HCT116 (cell line): ENCODE measurements around the gene MTO1.

Source experiments
- CBX3 ChIP-seq: IDR thresholded peaks from 2 replicates; pipeline ENCODE4 v1.6.1; 2012; ENCODE audit warnings: low read depth
- CEBPB ChIP-seq: IDR thresholded peaks from 2 replicates; pipeline ENCODE4 v1.6.1; 2012; ENCODE audit warnings: low read depth
- EZH2 ChIP-seq: fragments of 200-600 bp; sonication (generic); IDR thresholded peaks from 2 replicates; pipeline ENCODE4 v1.6.1; 2017; ENCODE audit warnings: antibody characterized with exemption, mixed run types
- JUND ChIP-seq: IDR thresholded peaks from 2 replicates; pipeline ENCODE4 v1.6.1; 2012
- POLR2AphosphoS5 ChIP-seq: IDR thresholded peaks from 2 replicates; pipeline ENCODE4 v1.6.1; 2011; ENCODE audit warnings: mild to moderate bottlenecking, low read depth, low read length, moderate library complexity
- RAD21 ChIP-seq: IDR thresholded peaks from 2 replicates; pipeline ENCODE4 v1.6.1; 2012; ENCODE audit warnings: low read depth, mild to moderate bottlenecking
- SRF ChIP-seq: IDR thresholded peaks from 2 replicates; pipeline ENCODE4 v1.6.1; 2012; ENCODE audit warnings: low read depth
- ZNF274 ChIP-seq: fragments of 200-500 bp; sonication (Bioruptor generic); IDR thresholded peaks from 2 replicates; pipeline ENCODE4 v1.6.1; 2014; ENCODE audit warnings: mild to moderate bottlenecking, low read depth, low read length, inconsistent platforms
- TF ChIP-seq, protein P1 (sequence below), 3 experiments: fragments of 200-600 bp in 1 of 3; sonication (generic) in 1 of 3; IDR thresholded peaks in 2 of 3; conservative IDR thresholded peaks in 1 of 3; 2 replicates each; pipeline ENCODE4 v1.5.1; 2012 to 2017; ENCODE audit warnings: low read depth in 2 of 3, low read length in 2 of 3, antibody characterized with exemption in 1 of 3, borderline replicate concordance in 1 of 3, control low read depth in 1 of 3, mild to moderate bottlenecking in 1 of 3, mixed read lengths in 1 of 3, mixed run types in 1 of 3, moderate library complexity in 1 of 3; ENCODE audit not compliant: insufficient read depth in 1 of 3
- TF ChIP-seq, protein P2 (sequence below): IDR thresholded peaks from 2 replicates; pipeline ENCODE4 v1.6.1; 2012; ENCODE audit warnings: low read depth
- TF ChIP-seq, protein P3 (sequence below): IDR thresholded peaks from 2 replicates; pipeline ENCODE4 v1.6.1; 2011; ENCODE audit warnings: mild to moderate bottlenecking, low read length, moderate library complexity; ENCODE audit not compliant: insufficient replicate concordance; ENCODE audit errors: extremely low read depth

DNA sequence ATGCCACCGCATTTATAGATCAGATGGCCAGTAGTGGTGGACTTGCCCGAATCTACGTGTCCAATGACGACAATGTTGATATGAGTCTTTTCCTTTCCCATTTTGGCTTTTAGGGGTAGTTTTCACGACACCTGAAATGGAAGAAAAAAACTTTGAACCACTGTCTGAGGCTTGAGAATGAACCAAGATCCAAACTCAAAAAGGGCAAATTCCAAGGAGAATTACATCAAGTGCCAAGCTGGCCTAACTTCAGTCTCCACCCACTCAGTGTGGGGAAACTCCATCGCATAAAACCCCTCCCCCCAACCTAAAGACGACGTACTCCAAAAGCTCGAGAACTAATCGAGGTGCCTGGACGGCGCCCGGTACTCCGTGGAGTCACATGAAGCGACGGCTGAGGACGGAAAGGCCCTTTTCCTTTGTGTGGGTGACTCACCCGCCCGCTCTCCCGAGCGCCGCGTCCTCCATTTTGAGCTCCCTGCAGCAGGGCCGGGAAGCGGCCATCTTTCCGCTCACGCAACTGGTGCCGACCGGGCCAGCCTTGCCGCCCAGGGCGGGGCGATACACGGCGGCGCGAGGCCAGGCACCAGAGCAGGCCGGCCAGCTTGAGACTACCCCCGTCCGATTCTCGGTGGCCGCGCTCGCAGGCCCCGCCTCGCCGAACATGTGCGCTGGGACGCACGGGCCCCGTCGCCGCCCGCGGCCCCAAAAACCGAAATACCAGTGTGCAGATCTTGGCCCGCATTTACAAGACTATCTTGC, 58.6 kb downstream of the MTO1 start:
- TF ChIP-seq, protein P1, sequence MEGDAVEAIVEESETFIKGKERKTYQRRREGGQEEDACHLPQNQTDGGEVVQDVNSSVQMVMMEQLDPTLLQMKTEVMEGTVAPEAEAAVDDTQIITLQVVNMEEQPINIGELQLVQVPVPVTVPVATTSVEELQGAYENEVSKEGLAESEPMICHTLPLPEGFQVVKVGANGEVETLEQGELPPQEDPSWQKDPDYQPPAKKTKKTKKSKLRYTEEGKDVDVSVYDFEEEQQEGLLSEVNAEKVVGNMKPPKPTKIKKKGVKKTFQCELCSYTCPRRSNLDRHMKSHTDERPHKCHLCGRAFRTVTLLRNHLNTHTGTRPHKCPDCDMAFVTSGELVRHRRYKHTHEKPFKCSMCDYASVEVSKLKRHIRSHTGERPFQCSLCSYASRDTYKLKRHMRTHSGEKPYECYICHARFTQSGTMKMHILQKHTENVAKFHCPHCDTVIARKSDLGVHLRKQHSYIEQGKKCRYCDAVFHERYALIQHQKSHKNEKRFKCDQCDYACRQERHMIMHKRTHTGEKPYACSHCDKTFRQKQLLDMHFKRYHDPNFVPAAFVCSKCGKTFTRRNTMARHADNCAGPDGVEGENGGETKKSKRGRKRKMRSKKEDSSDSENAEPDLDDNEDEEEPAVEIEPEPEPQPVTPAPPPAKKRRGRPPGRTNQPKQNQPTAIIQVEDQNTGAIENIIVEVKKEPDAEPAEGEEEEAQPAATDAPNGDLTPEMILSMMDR (IDR thresholded peaks at IDR 0.05 in 2 of 3, conservative IDR thresholded peaks at IDR 0.05 in 1 of 3; ENCODE audit: borderline replicate concordance in 1 of 3, insufficient read depth in 1 of 3, low read depth in 2 of 3, low read length in 2 of 3) = no peak
- TF ChIP-seq RAD21 (no peak), JUND (no peak), ZNF274 (no peak), CBX3 (no peak), EZH2 (no peak), SRF (no peak), CEBPB (no peak), POLR2AphosphoS5 (peak; percentile 75)
- TF ChIP-seq, protein P2, sequence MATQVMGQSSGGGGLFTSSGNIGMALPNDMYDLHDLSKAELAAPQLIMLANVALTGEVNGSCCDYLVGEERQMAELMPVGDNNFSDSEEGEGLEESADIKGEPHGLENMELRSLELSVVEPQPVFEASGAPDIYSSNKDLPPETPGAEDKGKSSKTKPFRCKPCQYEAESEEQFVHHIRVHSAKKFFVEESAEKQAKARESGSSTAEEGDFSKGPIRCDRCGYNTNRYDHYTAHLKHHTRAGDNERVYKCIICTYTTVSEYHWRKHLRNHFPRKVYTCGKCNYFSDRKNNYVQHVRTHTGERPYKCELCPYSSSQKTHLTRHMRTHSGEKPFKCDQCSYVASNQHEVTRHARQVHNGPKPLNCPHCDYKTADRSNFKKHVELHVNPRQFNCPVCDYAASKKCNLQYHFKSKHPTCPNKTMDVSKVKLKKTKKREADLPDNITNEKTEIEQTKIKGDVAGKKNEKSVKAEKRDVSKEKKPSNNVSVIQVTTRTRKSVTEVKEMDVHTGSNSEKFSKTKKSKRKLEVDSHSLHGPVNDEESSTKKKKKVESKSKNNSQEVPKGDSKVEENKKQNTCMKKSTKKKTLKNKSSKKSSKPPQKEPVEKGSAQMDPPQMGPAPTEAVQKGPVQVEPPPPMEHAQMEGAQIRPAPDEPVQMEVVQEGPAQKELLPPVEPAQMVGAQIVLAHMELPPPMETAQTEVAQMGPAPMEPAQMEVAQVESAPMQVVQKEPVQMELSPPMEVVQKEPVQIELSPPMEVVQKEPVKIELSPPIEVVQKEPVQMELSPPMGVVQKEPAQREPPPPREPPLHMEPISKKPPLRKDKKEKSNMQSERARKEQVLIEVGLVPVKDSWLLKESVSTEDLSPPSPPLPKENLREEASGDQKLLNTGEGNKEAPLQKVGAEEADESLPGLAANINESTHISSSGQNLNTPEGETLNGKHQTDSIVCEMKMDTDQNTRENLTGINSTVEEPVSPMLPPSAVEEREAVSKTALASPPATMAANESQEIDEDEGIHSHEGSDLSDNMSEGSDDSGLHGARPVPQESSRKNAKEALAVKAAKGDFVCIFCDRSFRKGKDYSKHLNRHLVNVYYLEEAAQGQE = no peak
- TF ChIP-seq, protein P3, sequence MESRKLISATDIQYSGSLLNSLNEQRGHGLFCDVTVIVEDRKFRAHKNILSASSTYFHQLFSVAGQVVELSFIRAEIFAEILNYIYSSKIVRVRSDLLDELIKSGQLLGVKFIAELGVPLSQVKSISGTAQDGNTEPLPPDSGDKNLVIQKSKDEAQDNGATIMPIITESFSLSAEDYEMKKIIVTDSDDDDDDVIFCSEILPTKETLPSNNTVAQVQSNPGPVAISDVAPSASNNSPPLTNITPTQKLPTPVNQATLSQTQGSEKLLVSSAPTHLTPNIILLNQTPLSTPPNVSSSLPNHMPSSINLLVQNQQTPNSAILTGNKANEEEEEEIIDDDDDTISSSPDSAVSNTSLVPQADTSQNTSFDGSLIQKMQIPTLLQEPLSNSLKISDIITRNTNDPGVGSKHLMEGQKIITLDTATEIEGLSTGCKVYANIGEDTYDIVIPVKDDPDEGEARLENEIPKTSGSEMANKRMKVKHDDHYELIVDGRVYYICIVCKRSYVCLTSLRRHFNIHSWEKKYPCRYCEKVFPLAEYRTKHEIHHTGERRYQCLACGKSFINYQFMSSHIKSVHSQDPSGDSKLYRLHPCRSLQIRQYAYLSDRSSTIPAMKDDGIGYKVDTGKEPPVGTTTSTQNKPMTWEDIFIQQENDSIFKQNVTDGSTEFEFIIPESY = no peak
